Smooth muscle cell (in vitro differentiated cells): ENCODE data around the gene PDE10A. TPM values are rescaled to one million over a fixed set of nuclear protein-coding genes. Genes with fewer than 3 reads are reported as not detected.

Experiments used
- DNase-seq: peaks from one replicate; lab custom pipeline; 2025; ENCODE audit not compliant: unreplicated experiment; lab: John Stamatoyannopoulos, UW
- H2AFZ ChIP-seq: fragments of 200-600 bp; sonication (generic); 2 replicates; pipeline ENCODE4 v1.6.0; 2016; ENCODE audit warnings: antibody characterized with exemption, low read depth, mild to moderate bottlenecking
- H3F3A ChIP-seq: fragments of 200-600 bp; sonication (generic); 2 replicates; pipeline ENCODE4 v1.6.0; 2017; ENCODE audit warnings: antibody characterized with exemption, low read depth
- H3K27ac ChIP-seq: fragments of 200-600 bp; sonication (generic); 2 replicates; pipeline ENCODE4 v1.5.1; 2016; ENCODE audit warnings: low read depth, mild to moderate bottlenecking
- H3K27me3 ChIP-seq: fragments of 200-600 bp; sonication (generic); 2 replicates; pipeline ENCODE4 v1.6.1; 2016; ENCODE audit warnings: low read depth, mild to moderate bottlenecking
- H3K36me3 ChIP-seq: fragments of 200-600 bp; sonication (generic); 2 replicates; pipeline ENCODE4 v1.5.1; 2016; ENCODE audit warnings: low read depth
- H3K4me1 ChIP-seq: fragments of 200-600 bp; sonication (generic); 2 replicates; pipeline ENCODE4 v1.5.1; 2016; ENCODE audit warnings: low read depth
- H3K4me2 ChIP-seq: fragments of 200-600 bp; sonication (generic); 2 replicates; pipeline ENCODE4 v1.6.0; 2016; ENCODE audit warnings: mild to moderate bottlenecking
- H3K4me3 ChIP-seq: fragments of 200-600 bp; sonication (generic); 2 replicates; pipeline ENCODE4 v1.5.1; 2016; ENCODE audit warnings: mild to moderate bottlenecking
- H3K79me2 ChIP-seq: fragments of 200-600 bp; sonication (generic); 2 replicates; pipeline ENCODE4 v1.6.0; 2016; ENCODE audit warnings: low read depth, mild to moderate bottlenecking
- H3K9ac ChIP-seq: fragments of 200-600 bp; sonication (generic); 2 replicates; pipeline ENCODE4 v1.6.0; 2016; ENCODE audit warnings: low read depth
- H3K9me3 ChIP-seq: fragments of 200-600 bp; sonication (generic); replicated peaks from 2 replicates; pipeline ENCODE4 v1.5.1; 2016; ENCODE audit warnings: low read depth
- H4K20me1 ChIP-seq: fragments of 200-600 bp; sonication (generic); 2 replicates; pipeline ENCODE4 v1.6.0; 2016; ENCODE audit warnings: low read depth
- WGBS: methylation state at CpG from one replicate; pipeline ENCODE4 v1.1.7; 2016; ENCODE audit warnings: low lambda C conversion rate; 5-methylcytosine and 5-hydroxymethylcytosine counted together
- polyA plus RNA-seq: library from polyadenylated mRNA; unstranded; fragments of >200 nt; fragmentation: Nextera tagmentation; extraction: Ambion mirVana; gene quantifications from 2 replicates; pipeline ENCODE4 v1.2.1, GENCODE V29; 2016
- total RNA-seq: library from RNA; depleted of rRNA; stranded (reverse); fragments of >200 nt; gene quantifications from 2 replicates; pipeline ENCODE4 v1.2.3, GENCODE V29; 2014
- TF ChIP-seq, protein P1 (sequence below): fragments of 200-600 bp; sonication (generic); IDR thresholded peaks from 2 replicates; pipeline ENCODE4 v1.5.1; 2017; ENCODE audit warnings: borderline replicate concordance, mild to moderate bottlenecking, antibody characterized with exemption; ENCODE audit not compliant: insufficient read depth, poor library complexity, severe bottlenecking

The PDE10A gene
- total and polyA plus RNA-seq, 2 experiments from 2014 or later = 2.0 to 5.6 TPM

DNA sequence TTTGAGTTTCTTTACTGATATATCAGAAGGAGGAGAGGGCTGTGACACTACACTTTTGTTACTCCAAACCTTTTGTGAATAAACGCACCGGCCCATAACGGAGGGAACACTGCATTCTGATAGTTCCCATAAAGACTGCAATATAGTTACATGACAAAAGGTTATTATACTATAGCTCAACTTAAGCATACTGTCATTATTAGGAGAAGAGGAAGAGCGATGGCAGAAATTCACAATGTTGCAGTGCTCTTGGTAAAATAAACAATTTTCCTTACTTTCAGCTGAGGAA lies 2.3 kb upstream of the PDE10A start:
- no peak for DNase-seq
- 6% methylated on average over 4 of the region's 4 CpGs for WGBS
- H2AFZ ChIP-seq = no peak overlapping the region
- H3K36me3 ChIP-seq = no peaks in the 10 kb centered on the region
- no peaks in the 10 kb centered on the region for H3K79me2 ChIP-seq
- no peak overlapping the region for H3K4me3 ChIP-seq
- no peaks in the 10 kb centered on the region for H4K20me1 ChIP-seq
- H3F3A ChIP-seq = no peaks in the 10 kb centered on the region
- H3K9ac ChIP-seq = no peak overlapping the region
- peak overlapping the region; percentile 97 for H3K4me2 ChIP-seq
- TF ChIP-seq, protein P1, sequence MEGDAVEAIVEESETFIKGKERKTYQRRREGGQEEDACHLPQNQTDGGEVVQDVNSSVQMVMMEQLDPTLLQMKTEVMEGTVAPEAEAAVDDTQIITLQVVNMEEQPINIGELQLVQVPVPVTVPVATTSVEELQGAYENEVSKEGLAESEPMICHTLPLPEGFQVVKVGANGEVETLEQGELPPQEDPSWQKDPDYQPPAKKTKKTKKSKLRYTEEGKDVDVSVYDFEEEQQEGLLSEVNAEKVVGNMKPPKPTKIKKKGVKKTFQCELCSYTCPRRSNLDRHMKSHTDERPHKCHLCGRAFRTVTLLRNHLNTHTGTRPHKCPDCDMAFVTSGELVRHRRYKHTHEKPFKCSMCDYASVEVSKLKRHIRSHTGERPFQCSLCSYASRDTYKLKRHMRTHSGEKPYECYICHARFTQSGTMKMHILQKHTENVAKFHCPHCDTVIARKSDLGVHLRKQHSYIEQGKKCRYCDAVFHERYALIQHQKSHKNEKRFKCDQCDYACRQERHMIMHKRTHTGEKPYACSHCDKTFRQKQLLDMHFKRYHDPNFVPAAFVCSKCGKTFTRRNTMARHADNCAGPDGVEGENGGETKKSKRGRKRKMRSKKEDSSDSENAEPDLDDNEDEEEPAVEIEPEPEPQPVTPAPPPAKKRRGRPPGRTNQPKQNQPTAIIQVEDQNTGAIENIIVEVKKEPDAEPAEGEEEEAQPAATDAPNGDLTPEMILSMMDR = no peak
- H3K27me3 ChIP-seq = peaks cover 89% of the 10 kb centered on the region
- H3K9me3 ChIP-seq = no peaks in the 10 kb centered on the region
- H3K27ac ChIP-seq = no peak overlapping the region
- peaks cover 25% of the 10 kb centered on the region for H3K4me1 ChIP-seq

DNA sequence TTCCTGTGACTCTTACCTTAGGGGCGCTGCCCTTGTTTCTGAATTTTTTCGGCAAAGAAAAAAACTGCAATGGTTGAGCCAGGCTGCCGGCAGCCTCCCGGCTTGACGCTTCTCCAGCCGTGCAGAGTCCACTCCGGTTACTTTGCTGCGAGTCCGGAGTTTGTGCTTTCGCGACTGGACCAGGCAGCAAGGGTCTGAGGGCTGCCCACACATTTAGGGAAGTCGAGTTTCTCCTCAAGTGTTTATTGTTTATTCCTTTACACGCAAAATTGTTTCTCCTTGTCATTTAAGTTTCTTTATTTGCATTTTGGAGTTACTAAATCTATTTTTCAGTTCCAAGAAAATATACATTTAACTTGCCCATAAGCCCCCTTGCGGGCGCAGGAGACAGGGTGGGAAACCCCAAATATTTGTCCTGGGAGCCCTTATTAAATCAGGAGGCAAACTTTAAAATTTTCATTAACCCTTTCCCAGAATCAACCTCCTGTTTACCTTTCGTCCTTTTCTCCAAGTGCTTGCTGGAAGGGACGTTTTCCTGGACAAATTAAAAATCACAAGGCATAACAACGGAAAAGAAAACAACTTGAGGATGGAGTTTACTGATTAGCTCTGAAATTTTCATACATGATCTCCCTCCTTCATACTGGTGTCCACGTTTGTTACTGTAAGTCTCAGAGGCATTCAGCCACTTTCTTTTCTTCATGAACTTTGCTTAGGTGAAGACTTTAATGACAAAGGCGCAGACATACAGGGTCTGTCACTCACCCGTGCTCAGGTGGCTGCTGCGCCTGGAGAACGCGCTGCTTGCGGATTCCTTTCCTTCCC lies 1.7 kb upstream of the PDE10A start:
- H3K27ac ChIP-seq = no peak overlapping the region
- H3K4me3 ChIP-seq = peak overlapping the region; percentile 60
- H3K36me3 ChIP-seq = no peaks in the 10 kb centered on the region
- TF ChIP-seq, protein P1 = peak; percentile 6
- peaks cover 90% of the 10 kb centered on the region for H3K27me3 ChIP-seq
- no peaks in the 10 kb centered on the region for H3F3A ChIP-seq
- no peak overlapping the region for H3K9ac ChIP-seq
- 6% methylated on average over 25 of the region's 25 CpGs for WGBS
- peak overlapping the region; percentile 97 for H3K4me2 ChIP-seq
- peaks cover 3% of the 10 kb centered on the region for H4K20me1 ChIP-seq
- DNase-seq = no peak
- no peaks in the 10 kb centered on the region for H3K79me2 ChIP-seq
- no peaks in the 10 kb centered on the region for H3K9me3 ChIP-seq
- peaks cover 25% of the 10 kb centered on the region for H3K4me1 ChIP-seq
- no peak overlapping the region for H2AFZ ChIP-seq

DNA sequence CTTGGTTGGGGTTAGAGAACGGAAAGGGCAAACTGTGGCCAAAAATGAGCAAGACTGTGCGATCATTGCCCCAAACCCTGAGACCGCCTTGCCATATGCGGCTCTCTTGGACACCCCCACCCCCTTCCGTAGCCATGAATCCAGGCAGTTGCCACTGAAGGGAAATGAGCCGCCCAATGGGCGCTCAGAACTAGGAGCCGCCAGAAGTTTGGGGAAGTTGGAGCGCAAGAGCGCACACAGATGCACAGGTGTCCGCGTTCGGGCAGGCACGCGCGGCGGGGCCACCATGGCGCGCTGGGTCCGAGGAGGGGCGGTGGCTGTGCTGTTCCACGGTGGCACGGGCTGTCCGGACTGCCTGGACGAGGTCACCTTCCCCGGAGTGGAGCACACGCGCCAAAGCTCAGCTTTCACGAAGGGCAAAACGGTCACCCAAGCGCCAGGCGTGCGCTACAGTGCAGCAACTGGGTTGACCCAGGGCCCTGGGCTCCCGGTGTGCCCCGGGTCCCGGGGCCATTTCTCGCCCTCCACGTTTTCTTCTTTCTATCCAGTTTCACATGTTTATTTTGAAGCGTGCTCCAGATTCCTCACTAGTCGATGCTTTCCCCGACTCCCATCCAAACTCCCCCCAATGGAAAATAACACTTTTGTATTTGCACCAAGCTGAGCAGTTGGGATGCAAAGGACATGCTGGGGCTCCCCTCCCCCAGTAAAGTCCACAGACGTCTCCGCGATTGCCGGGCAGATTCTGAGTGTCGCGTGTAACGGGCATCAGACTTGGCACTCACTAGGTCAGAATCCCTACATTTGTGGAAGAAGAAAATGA lies 906 bp upstream of the PDE10A start:
- Histone ChIP-seq H3K4me1 (peaks cover 25% of the 10 kb centered on the region), H4K20me1 (peaks cover 10% of the 10 kb centered on the region), H3K4me3 (peak overlapping the region; percentile 60), H3K9ac (no peak overlapping the region), H3K9me3 (no peaks in the 10 kb centered on the region), H3K27ac (no peak overlapping the region), H3K4me2 (peak overlapping the region; percentile 97), H3K36me3 (no peaks in the 10 kb centered on the region), H3K79me2 (no peaks in the 10 kb centered on the region), H3F3A (no peaks in the 10 kb centered on the region), H3K27me3 (peaks cover 90% of the 10 kb centered on the region), H2AFZ (peak overlapping the region; percentile 76)
- no peak for DNase-seq
- WGBS = 4% methylated on average over 48 of the region's 48 CpGs
- TF ChIP-seq, protein P1 = no peak
